ENCODE data around the gene CD84. TPM values are rescaled to one million over a fixed set of nuclear protein-coding genes. Genes with fewer than 3 reads are reported as not detected.

The CD84 gene
- total and polyA plus RNA-seq, 12 donors: 1.0 to 29.9 (median 12.4) TPM

DNA sequence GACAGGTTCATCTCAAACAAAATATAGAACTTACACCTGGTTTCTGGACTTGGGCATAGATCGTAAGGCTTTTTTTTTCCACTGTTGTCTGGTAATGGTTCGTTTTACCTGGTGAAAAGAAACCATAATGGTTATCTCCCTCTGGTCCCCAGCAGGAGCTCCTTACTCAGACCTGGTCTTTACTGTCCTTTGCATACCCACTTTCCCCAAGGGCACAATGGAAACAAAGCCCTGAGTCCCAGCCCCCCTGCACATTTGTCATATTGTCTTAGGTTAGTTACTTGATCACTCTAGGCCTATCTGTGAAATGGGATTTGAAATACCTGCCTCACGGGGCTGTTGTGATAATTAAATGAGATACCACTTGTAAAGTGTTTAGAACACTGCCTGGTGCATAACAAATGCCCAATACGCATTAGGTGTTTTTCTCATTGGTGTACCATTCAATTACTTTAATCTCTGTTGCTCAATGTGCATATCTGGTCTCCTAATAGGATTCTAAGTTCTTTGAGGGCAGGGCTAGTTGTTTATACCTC lies 40.5 kb upstream of the CD84 start:
- Histone ChIP-seq H3K27me3 (no peaks in the 10 kb centered on the region), H3K27ac (no peak overlapping the region), H3K9me3 (replicated peaks in 1 of 3) (no peaks in the 10 kb centered on the region), H3K36me3 (replicated peaks in 1 of 2) (no peaks in the 10 kb centered on the region), H3K4me3 (no peak overlapping the region), H3K4me1 (replicated peaks in 1 of 2) (no peaks in the 10 kb centered on the region)
- DNase-seq: no peak
- intact Hi-C loops (cut with DNase I): loop anchor here in 1 of 2 donors (10.0 kb wide), 1 partner anchor 55 kb away; no protein-coding TSS in a partner anchor
- 78 to 88% (median 81%) methylated on average over 4 of the region's 4 CpGs for WGBS, 4 donors
- TF ChIP-seq POLR2A (IDR thresholded peaks at IDR 0.05): no peak
- no peak for TF ChIP-seq CTCF (IDR thresholded peaks at IDR 0.05)

GRCh38 chr1:160618763-160619274 lies 39.5 kb upstream of the CD84 start:
- no peak for DNase-seq
- Histone ChIP-seq H3K27ac (no peak overlapping the region), H3K36me3 (replicated peaks in 1 of 2) (no peaks in the 10 kb centered on the region), H3K27me3 (no peaks in the 10 kb centered on the region), H3K4me3 (no peak overlapping the region), H3K9me3 (replicated peaks in 1 of 3) (no peaks in the 10 kb centered on the region), H3K4me1 (replicated peaks in 1 of 2) (no peaks in the 10 kb centered on the region)
- TF ChIP-seq POLR2A (IDR thresholded peaks at IDR 0.05) (no peak), CTCF (IDR thresholded peaks at IDR 0.05) (peak in 4 of 6 experiments; percentile 16 to 39 (median 22))
- intact Hi-C loops (cut with DNase I): loop anchor here in 1 of 2 donors (10.0 kb wide), 1 partner anchor 56 kb away; no protein-coding TSS in a partner anchor
- 81 to 89% (median 87%) methylated on average over 3 of the region's 3 CpGs for WGBS, 4 donors

GRCh38 chr1:160618327-160618726 lies 39.0 kb upstream of the CD84 start:
- DNase-seq: no peak
- H3K4me3 ChIP-seq: no peak overlapping the region
- TF ChIP-seq POLR2A (IDR thresholded peaks at IDR 0.05): no peak
- no peak for TF ChIP-seq CTCF (IDR thresholded peaks at IDR 0.05)
- no peaks in the 10 kb centered on the region for H3K4me1 ChIP-seq (replicated peaks in 1 of 2)
- no peaks in the 10 kb centered on the region for H3K27me3 ChIP-seq
- no peak overlapping the region for H3K27ac ChIP-seq
- 42 to 68% (median 55%) methylated on average over 1 of the region's 1 CpG for WGBS, 4 donors
- H3K36me3 ChIP-seq (replicated peaks in 1 of 2): no peaks in the 10 kb centered on the region
- intact Hi-C loops (cut with DNase I): loop anchor here in 1 of 2 donors (10.0 kb wide), 1 partner anchor 56 kb away; no protein-coding TSS in a partner anchor
- H3K9me3 ChIP-seq (replicated peaks in 1 of 3): no peaks in the 10 kb centered on the region

DNA sequence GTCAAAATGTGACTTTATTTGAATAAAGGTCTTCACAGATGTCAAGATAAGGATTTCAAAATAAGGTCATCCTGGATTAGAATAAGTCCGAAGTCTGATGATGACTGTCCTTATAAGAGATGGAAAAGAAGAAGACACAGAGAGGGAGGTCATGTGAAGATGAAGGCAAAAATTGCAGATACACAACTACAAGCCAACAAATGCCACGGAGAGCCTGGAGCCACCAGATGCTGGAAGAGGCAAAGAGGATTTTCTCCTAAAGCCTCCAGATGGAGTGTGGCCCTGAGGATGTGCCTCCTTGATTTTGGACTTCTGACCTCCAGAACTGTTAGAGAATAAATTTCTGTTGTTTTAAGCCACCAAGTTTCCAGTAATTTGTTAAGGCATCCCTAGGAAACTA lies 36.4 kb upstream of the CD84 start:
- Histone ChIP-seq H3K4me3 (no peak overlapping the region), H3K36me3 (replicated peaks in 1 of 2) (no peaks in the 10 kb centered on the region), H3K27ac (no peak overlapping the region), H3K9me3 (replicated peaks in 1 of 3) (no peaks in the 10 kb centered on the region), H3K27me3 (peaks cover 6% of the 10 kb centered on the region), H3K4me1 (replicated peaks in 1 of 2) (no peaks in the 10 kb centered on the region)
- WGBS, 4 donors: 60 to 72% (median 65%) methylated on average over 2 of the region's 2 CpGs
- no peak for TF ChIP-seq POLR2A (IDR thresholded peaks at IDR 0.05)
- no peak for TF ChIP-seq CTCF (IDR thresholded peaks at IDR 0.05)
- intact Hi-C loops (cut with DNase I): loop anchor here in 1 of 2 donors (10.0 kb wide), 1 partner anchor 59 kb away; no protein-coding TSS in a partner anchor
- no peak for DNase-seq

Measured in adrenal gland (tissue), 12 donors.